Suppressor macrophage (primary cell): ENCODE results near the gene LMTK2.

Source experiments
- DNase-seq, 4 experiments: peaks; one replicate each; pipeline ENCODE4 v3.0.0-alpha.2; 2020 to 2022

LMTK2 gene

DNA sequence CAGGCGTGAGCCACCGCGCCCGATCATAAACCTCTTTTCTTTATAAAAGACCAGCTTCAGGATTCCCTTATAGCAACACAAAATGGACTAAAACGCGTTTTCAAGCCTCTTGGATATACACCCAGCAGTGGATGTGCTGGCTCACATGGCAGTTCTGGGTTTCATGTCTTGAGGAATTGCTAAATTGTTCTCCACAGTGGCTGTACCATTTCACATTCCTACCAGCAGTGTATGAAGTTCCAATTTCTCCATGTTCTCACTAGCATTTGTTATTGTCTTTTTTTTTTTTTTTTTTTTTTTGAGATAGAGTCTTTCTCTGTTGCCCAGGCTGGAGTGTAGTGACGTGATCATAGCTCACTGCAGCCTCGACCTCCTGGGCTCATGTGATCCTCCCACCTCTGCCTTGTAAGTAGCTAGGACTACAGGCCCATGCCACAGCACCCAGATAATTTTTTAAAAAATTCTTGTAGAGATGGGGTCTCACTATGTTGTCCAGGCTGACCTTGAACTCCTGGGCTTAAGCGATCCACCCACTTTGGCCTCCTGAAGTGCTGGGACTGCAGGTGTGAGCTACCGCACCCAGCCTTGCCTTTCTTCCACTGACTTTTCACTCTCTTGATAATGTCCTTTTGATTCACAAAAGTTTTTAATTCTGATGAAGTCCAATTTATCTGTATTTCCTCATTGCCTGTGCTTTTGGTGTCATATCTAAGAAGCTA is 127.9 kb downstream of the LMTK2 start:
- DNase-seq, result no peak

DNA sequence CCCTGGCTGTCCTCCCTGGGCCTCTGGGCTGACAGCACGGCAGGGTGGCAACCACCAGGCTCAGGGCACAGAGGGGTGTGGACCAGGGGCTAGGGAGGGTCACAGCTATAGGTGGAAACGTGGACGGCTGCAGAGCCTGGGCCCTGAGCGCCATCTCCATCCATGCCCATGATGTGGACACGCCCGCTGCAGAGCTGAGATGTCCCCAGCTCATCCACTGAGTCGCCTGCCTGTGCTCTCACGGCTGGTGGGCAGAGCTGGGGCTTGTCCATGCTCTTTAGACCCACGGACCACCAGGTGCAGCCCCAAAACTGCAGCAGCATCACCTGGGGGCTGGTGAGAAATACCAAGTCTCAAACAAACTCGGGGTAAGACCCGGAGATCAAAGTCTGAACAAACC is 129.2 kb downstream of the LMTK2 start:
- DNase-seq, result no peak

GRCh38 chr7:98236355-98237185 is 129.9 kb downstream of the LMTK2 start:
- DNase-seq, result no peak

GRCh38 chr7:98238076-98238475 is 131.4 kb downstream of the LMTK2 start:
- DNase-seq, result no peak

DNA sequence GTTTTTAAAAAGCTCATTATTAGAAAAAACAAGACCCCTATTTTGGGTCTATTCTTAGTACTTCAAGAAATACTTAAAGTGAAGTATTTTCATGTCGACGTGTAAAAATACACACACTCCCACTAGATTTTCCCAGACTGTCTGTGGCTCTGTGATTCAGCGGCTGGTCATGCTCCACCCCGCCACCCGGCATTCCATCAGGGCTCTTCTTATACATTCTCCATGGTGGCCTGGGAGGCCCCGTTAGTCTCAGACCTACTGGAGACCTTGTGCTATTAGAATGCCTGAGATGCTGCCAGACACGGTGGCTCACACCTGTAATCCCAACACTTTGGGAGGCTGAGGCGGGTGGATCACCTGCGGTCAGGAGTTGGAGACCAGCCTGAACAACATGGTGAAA is 132.3 kb downstream of the LMTK2 start:
- DNase-seq, result no peak

DNA sequence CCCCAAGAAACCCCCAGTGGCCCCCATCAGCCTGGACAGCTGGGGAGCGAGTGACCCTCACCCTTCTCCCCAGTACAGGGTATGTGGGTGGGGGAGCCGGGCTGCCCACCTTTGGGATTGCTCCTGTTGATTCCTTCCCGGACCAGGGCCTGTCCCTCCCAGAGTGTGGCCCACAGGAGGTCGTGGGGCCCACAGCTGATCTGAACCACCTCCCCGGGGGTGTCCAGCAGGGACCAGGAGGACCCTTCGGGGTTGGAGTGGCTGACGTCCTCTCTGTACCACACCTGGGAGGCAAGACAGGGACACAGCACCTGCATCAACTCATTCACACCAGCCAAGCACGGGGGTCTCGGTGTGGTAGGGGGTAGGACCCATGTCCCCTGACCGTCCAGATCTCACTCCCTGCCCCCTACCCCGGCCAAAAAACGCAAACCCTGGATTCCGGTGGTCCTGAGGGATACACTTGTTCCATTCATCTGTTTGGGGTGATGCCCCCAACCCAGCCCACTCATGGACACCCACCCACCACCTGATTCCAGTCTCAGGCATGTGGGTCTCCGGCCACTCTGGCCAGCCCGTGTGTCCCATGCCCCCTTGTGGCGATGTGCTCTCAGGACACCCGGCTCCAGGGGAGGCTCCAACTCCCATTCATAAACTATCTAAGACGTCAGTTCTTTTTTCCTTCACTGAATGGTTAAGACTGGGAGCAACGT is 134.5 kb downstream of the LMTK2 start:
- DNase-seq, result peak; percentile 33 to 64 (median 56)

DNA sequence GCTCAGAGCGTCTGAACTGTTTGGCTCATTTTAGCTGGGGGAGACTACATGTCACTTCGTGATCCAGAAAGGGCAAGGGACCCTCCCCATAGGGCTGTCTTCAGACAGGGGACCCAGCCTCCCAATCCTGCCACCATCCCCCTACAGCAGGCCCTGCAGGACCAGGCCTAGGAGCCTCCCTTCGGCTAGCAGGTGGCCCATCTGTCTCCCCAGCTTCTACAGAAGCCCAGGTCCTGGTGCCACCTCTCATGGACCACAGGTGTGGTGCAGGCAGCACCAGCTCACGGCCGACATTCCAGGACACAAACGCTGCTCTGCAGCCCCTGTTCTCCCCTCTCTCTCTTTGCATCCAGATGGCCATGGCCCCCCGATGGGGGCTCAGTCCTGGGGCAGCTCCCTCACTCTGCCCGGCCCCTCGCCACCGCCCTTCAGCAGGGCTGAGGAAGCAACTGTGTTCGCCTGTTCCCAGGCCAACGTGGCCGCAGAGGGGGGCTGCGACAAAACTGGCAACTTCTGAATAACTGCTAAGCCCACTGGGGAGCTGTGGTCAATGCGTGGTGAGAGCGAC is 135.1 kb downstream of the LMTK2 start:
- DNase-seq, result no peak

DNA sequence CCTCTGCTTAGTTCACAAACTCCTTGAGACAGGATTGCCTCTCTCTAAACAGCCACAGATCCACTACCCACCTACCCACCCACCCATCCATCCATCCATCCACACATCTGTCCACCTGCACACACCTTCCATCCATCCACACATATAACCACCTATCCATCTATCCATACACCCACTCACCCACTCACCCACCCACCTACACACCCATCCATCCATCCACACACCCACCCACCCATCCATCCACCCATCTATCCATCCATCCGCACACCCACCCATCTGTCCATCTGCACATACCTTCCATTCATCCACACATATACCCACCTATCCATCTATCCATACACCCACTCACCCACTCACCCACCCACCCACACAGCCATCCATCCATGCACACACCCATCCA is 135.7 kb downstream of the LMTK2 start:
- no peak for DNase-seq

GRCh38 chr7:98242934-98243333 is 136.3 kb downstream of the LMTK2 start:
- no peak for DNase-seq

DNA sequence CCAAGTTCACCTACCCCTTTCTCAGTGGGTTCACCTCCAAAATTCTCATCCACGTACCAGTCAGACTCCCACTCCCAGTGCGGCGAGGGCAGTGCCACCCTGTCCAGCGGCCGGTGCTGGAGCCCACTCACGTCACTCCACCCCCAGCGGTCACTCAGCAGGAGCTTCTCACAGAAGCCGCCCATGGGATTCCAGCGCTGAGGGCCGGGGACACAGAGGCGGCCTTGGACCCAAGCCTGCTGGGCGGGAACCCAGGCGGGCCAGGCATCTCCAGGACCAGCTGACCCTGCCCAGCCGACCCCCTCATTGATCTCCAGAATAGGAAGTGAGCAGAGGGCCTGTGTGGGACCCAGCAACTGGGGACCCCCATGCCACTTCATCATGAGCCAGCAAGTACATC is 138.2 kb downstream of the LMTK2 start:
- no peak for DNase-seq

- DNase-seq, result no peak
Measured at GRCh38 chr7:98248156-98248555, 141.5 kb downstream of the LMTK2 start.

- DNase-seq, result peak; percentile 32 to 76 (median 70)
Measured at GRCh38 chr7:98249106-98249505, 142.4 kb downstream of the LMTK2 start.

DNA sequence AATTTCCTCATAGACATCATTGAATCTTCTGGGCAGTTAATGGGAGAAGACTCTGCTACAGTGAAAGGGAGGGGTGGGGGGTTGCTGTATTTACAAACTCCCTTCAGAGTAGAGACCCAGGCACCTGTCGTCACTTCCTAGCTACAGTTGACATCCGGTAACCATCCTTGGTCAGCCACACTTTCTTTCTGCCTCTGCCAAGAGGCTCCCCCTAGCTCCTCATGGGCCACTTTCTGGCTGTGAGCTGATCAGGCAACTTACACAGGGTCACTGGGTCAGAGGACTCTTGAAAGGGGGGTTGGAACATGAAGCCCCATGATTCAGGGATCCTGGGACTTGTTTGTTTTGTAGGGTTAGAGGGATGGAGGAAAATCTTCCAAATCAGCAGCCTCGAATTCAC is 144.1 kb downstream of the LMTK2 start:
- DNase-seq, result no peak

- peak in 1 of 4 experiments; percentile 27 for DNase-seq
Measured at GRCh38 chr7:98251231-98251600, 144.6 kb downstream of the LMTK2 start.

DNA sequence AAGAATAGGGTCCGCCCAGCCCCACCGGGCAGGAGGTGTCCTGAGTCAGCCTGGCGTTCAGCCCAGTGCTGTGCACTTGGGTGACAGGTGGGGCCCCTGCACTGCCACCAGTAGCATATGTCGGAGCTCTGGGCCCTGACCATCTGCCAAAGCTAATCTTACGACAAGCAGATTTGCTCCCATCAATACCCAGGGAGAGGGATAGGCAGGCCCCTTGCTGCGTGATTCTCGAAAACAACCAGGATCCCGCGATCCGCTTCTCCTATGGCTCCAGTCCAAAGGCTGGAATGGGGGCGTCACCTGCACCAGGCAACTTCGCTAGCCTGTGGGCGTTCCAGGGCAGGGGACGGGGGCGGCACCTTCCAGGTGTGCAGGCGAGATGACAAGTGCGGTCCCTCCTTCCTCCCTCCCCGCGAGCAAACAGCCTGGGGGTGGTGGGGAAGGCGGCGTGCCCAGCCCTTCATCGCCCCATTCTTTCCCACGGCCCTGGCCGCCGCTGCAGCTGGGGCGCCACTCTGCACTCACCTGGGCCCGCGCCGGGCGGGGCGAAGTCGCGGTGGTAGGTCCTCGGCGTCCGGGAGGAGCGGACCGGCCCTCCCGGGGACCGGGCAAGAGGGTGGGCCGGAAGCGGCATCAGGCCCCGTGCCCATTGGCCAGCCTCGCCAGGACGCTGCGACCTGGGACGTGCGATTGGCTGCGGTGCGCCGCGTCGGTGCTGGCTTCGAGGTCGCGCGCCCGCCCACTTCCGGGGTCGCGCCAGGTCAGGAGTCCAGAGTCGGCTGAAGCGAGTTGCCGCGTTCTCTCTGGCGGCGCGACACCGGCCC is 145.2 kb downstream of the LMTK2 start, which contains the start of gene TECPR1:
TECPR1 (minus strand) TSS at position 632 of the 824 bp plus-strand sequence. CDS start 6,086 bp downstream, outside the sequence.
- peak; percentile 95 to 98 (median 98) for DNase-seq

DNA sequence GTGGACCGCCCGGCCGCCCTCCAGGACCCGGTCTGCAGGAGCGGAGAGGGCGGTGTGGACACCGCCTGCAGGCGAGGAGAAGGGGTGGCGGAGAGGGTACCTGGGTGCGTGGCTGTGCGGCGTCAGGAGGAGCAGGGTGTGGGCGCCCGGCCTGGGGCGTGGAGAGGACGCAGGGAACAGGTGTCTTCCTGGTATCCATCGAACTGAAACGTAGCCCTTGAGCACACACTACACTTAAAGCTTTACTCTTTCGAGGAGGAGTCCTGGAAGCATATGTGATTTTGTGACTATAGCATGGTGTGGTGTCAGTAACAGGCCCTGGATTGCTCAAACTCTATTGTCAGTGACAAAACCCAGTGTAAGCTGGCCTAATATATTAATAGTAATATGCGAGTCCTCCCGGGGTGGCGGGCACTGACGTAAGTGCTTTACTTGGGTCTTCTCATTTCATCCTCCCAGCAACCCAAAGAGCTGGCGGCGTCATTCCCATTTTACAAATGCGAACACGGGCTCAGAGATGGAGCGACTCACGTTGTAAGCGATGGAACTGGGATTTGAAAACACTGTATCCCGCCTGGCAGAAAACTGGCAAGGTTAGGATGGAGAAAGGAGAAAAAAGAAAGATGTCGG is 145.9 kb downstream of the LMTK2 start:
- no peak for DNase-seq

DNA sequence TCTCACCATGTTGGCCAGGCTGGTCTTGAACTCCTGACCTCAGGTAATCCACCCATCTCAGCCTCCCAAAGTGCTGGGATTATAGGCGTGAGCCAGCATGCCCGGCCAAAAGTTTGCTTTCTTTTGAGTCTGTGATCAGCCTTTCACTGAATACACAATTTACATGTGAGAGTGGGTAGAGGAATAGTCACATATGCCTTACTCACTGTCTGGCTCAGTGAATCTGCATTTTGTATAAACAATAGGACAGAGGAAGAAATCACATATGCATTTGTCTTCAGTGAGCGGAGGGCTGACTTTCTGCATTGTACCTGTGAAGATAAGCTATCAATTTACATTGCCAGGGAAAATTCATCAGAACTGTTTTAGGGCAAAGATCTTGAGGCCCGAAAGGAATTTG is 147.9 kb downstream of the LMTK2 start:
- DNase-seq, result no peak

DNA sequence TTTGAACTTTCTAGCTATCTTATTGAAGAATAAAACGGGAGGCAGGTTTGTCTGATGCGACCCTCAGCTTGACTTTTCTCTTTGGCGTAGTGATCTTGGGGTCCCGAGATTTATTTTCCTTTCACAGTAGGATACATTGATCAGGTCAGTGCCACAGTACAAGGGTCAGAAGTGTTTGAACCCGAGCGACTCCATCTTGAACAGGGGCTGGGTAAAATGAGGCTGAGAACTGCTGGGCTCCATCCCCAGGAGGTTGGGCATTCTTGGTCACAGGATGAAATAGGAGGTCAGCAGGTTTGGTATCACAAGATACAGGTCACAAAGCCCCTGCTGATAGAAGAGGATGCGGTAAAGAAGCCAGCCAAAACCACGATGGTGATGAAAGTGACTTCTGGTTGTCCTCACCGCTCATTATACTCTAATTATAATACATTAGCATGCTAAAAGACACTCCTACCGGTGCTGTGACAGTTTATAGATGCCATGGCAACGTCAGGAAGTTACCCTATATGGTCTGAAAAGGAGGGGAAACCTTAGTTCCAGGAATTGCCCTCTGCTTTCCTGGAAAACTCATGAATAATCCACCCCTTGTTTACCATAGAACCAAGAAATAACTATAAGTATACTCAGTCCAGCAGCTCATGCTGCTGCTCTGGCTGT is 148.4 kb downstream of the LMTK2 start:
- DNase-seq, result no peak

GRCh38 chr7:98256431-98256830 is 149.8 kb downstream of the LMTK2 start:
- no peak for DNase-seq

DNA sequence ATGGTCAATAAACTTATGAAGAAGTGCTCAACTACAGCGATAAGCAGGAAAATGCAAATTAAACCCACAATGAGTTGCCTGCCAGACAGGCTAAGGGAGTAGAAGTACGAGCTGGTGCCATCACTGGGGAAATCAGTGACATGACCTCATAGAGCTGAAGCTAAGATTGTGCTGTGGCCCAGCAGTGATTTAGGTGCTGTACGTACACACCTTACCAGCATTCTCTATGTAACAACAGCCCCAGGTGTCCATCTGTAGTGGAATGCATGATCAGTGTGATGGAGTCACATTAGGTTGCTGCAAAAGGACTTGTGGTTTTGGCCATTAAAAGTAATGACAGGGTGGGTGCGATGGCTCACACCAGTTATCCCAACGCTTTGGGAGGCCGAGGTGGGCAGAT is 151.0 kb downstream of the LMTK2 start:
- DNase-seq, result no peak
